HT-29 (cell line): ENCODE results near the gene MELTF. TPM values are rescaled to one million over a fixed set of nuclear protein-coding genes. Genes with fewer than 3 reads are reported as not detected.
A peak's percentile ranks its signal among the peaks of the same experiment; 100 is the strongest.

Experiments used
- DNase-seq: peaks from one replicate; pipeline ENCODE4 v3.0.0-alpha.2; 2015; ENCODE audit warnings: low spot score
- total RNA-seq: library from RNA; depleted of rRNA; stranded (reverse); fragments of >200 nt; shearing (Covaris generic); gene quantifications from 2 replicates; pipeline ENCODE4 v1.2.3, GENCODE V29; 2014

Gene MELTF
- total RNA-seq, 1 experiment from 2014 or later, result 4.1 TPM

- no peak for DNase-seq
Observed at GRCh38 chr3:197010556-197011351, 18.9 kb downstream of the MELTF start.

- DNase-seq, result no peak
Observed at GRCh38 chr3:197009532-197010019, 20.0 kb downstream of the MELTF start.

- no peak for DNase-seq
Observed at GRCh38 chr3:197008436-197009209, 21.0 kb downstream of the MELTF start.

- no peak for DNase-seq
Observed at GRCh38 chr3:197007953-197008352, 21.7 kb downstream of the MELTF start.

GRCh38 chr3:197007296-197007940 lies 22.2 kb downstream of the MELTF start:
- peak; percentile 22 for DNase-seq

- no peak for DNase-seq
Observed at GRCh38 chr3:197006860-197007259, 22.8 kb downstream of the MELTF start.

GRCh38 chr3:197006446-197006845 lies 23.2 kb downstream of the MELTF start:
- DNase-seq, result no peak

GRCh38 chr3:197003461-197004385 lies 25.9 kb downstream of the MELTF start:
- peak; percentile 45 for DNase-seq

GRCh38 chr3:197002701-197003454 lies 26.7 kb downstream of the MELTF start:
- peak; percentile 87 for DNase-seq

- DNase-seq, result no peak
Observed at GRCh38 chr3:197001972-197002700, 27.5 kb downstream of the MELTF start.

GRCh38 chr3:197001106-197001971 lies 28.3 kb downstream of the MELTF start:
- no peak for DNase-seq

- DNase-seq, result no peak
Observed at GRCh38 chr3:197000211-197000610, 29.4 kb downstream of the MELTF start.

- no peak for DNase-seq
Observed at GRCh38 chr3:196998966-196999760, 30.5 kb downstream of the MELTF start.

GRCh38 chr3:196997311-196997710 lies 32.3 kb downstream of the MELTF start:
- DNase-seq, result no peak

GRCh38 chr3:196996454-196997265 lies 33.0 kb downstream of the MELTF start:
- DNase-seq, result no peak

- DNase-seq, result no peak
Observed at GRCh38 chr3:196995646-196996355, 33.8 kb downstream of the MELTF start.
